Body of pancreas (tissue), 4 donors: ENCODE data around the gene KCND2.

Experiments
- CTCF ChIP-seq, 7 experiments: fragments of 450-650 bp in 4 of 7; fragments of 200-600 bp in 3 of 7; sonication (generic) in 3 of 7; IDR thresholded peaks; one replicate each; pipeline ENCODE4 v1.5.1; 2016 to 2019; ENCODE audit warnings: antibody characterized with exemption in 7 of 7
- POLR2A ChIP-seq, 3 donors: fragments of 450-650 bp; IDR thresholded peaks; one replicate each; pipeline ENCODE4 v1.6.1; 2016; ENCODE audit warnings: antibody characterized with exemption in 3 of 3, mild to moderate bottlenecking in 2 of 3

GRCh38 chr7:120703585-120704240 lies 430.7 kb downstream of the KCND2 start:
- TF ChIP-seq CTCF (IDR thresholded peaks at IDR 0.05) (no peak), POLR2A (IDR thresholded peaks at IDR 0.05) (no peak)
